HCT116 (cell line): ENCODE results near the gene BRMS1. TPM values are rescaled to one million over a fixed set of nuclear protein-coding genes. Genes with fewer than 3 reads are reported as not detected.
A peak's percentile ranks its signal among the peaks of the same experiment; 100 is the strongest.

ENCODE experiments used
- ATAC-seq: fragments of 200-7000 bp; cut with Tn5 transposase; 2 replicates; pipeline ENCODE4 v1.9.1; 2020; ENCODE audit warnings: mild to moderate bottlenecking, moderate library complexity
- BruUV-seq: library from RNA; stranded (reverse); fragments of 400-500 nt; replicated peaks from 2 replicates; lab custom pipeline; 2021; lab: Mats Ljungman, UMichigan
- CTCF ChIA-PET: fragments of 300-600 bp; sonication (Branson Sonifier 250); formaldehyde crosslinking; loops from one replicate; lab custom pipeline; 2021; ENCODE audit warnings: antibody characterized with exemption; lab: Charles Lee
- POLR2A ChIA-PET: fragments of 300-600, 350-600 bp; sonication (Branson Sonifier 250); formaldehyde crosslinking; loops from one replicate; lab custom pipeline; 2021; ENCODE audit warnings: antibody characterized with exemption; lab: Charles Lee
- RAD21 ChIA-PET, 2 experiments: fragments of 300-600 bp; sonication (Branson Sonifier 250); formaldehyde crosslinking; loops; one replicate each; lab custom pipeline; 2023; ENCODE audit warnings: low total read pairs in 2 of 2; ENCODE audit not compliant: uncharacterized antibody in 2 of 2, unreplicated experiment in 2 of 2, low non-redundant PET in 1 of 2; lab: Charles Lee
- DNase-seq: peaks from one replicate; pipeline ENCODE4 v3.0.0-alpha.2; 2010; ENCODE audit warnings: low read depth, low spot score
- H2AFZ ChIP-seq: fragments of 200-600 bp; shearing (Covaris generic), sonication (generic); 2 replicates; pipeline ENCODE4 v1.6.1; 2017; ENCODE audit warnings: low read depth, mixed run types, mixed read lengths, antibody characterized with exemption, low read length; ENCODE audit not compliant: poor library complexity, severe bottlenecking
- H3K27ac ChIP-seq: 2 replicates; pipeline ENCODE4 v1.5.1; 2012; ENCODE audit warnings: low read depth, low read length
- H3K27me3 ChIP-seq: fragments of 200-600 bp; sonication (generic); 2 replicates; pipeline ENCODE4 v1.6.1; 2016; ENCODE audit warnings: mixed run types, low read length, mixed read lengths; ENCODE audit not compliant: insufficient read depth
- H3K36me3 ChIP-seq, 2 experiments: fragments of 200-500 bp in 1 of 2; fragments of 200-600 bp in 1 of 2; sonication (Bioruptor generic) in 1 of 2; sonication (generic) in 1 of 2; 2 replicates each; pipeline versions ENCODE4 v1.5.1 to v1.6.1; 2014 to 2016; ENCODE audit warnings: low read length in 2 of 2, inconsistent platforms in 1 of 2, mixed read lengths in 1 of 2, mixed run types in 1 of 2; ENCODE audit not compliant: insufficient read depth in 2 of 2, control insufficient read depth in 1 of 2
- H3K4me1 ChIP-seq, 2 experiments: fragments of 200-600 bp in 1 of 2; sonication (generic) in 1 of 2; 2 replicates each; pipeline versions ENCODE4 v1.5.1 to v1.6.1; 2012 to 2017; ENCODE audit warnings: low read length in 2 of 2, inconsistent platforms in 1 of 2, mild to moderate bottlenecking in 1 of 2, mixed read lengths in 1 of 2, mixed run types in 1 of 2, moderate library complexity in 1 of 2; ENCODE audit not compliant: insufficient read depth in 2 of 2, control insufficient read depth in 1 of 2
- H3K4me2 ChIP-seq: fragments of 200-600 bp; sonication (generic); 2 replicates; pipeline ENCODE4 v1.6.1; 2017; ENCODE audit warnings: mixed run types, low read length, mixed read lengths
- H3K4me3 ChIP-seq, 2 experiments: fragments of 200-600 bp in 1 of 2; sonication (generic) in 1 of 2; replicated peaks in 1 of 2; 2 replicates each; pipeline ENCODE4 v1.5.1; 2011 to 2016; ENCODE audit warnings: low read length in 2 of 2, control low read depth in 1 of 2, low read depth in 1 of 2, mild to moderate bottlenecking in 1 of 2, mixed read lengths in 1 of 2, mixed run types in 1 of 2
- H3K79me2 ChIP-seq: fragments of 200-600 bp; sonication (generic); 2 replicates; pipeline ENCODE4 v1.6.1; 2017; ENCODE audit warnings: mild to moderate bottlenecking, mixed run types, low read length, moderate library complexity, mixed read lengths; ENCODE audit not compliant: insufficient read depth
- H3K9ac ChIP-seq: fragments of 200-600 bp; sonication (generic); 2 replicates; pipeline ENCODE4 v1.6.1; 2016; ENCODE audit warnings: low read length, mixed read lengths
- H3K9me2 ChIP-seq: fragments of 200-600 bp; sonication (generic), shearing (Covaris generic); 2 replicates; pipeline ENCODE4 v1.6.1; 2017; ENCODE audit warnings: mixed run types, mild to moderate bottlenecking, moderate library complexity; ENCODE audit not compliant: insufficient read depth
- H3K9me3 ChIP-seq, 2 experiments: fragments of 200-500 bp in 1 of 2; fragments of 200-600 bp in 1 of 2; sonication (Bioruptor generic) in 1 of 2; sonication (generic) in 1 of 2; 2 replicates each; pipeline ENCODE4 v1.6.1; 2014 to 2017; ENCODE audit warnings: low read length in 2 of 2, mixed read lengths in 2 of 2, inconsistent platforms in 1 of 2, low read depth in 1 of 2, mild to moderate bottlenecking in 1 of 2, mixed run types in 1 of 2, moderate library complexity in 1 of 2; ENCODE audit not compliant: control insufficient read depth in 1 of 2, insufficient read depth in 1 of 2
- H4K20me1 ChIP-seq: fragments of 200-600 bp; sonication (generic), shearing (Covaris generic); 2 replicates; pipeline ENCODE4 v1.6.1; 2017; ENCODE audit warnings: mixed run types, mild to moderate bottlenecking, moderate library complexity; ENCODE audit not compliant: insufficient read depth
- EZH2 ChIP-seq: fragments of 200-600 bp; sonication (generic); IDR thresholded peaks from 2 replicates; pipeline ENCODE4 v1.6.1; 2017; ENCODE audit warnings: antibody characterized with exemption, mixed run types
- JUND ChIP-seq: IDR thresholded peaks from 2 replicates; pipeline ENCODE4 v1.6.1; 2012
- POLR2A ChIP-seq: IDR thresholded peaks from 2 replicates; pipeline ENCODE4 v1.7.0; 2011; ENCODE audit warnings: borderline replicate concordance; ENCODE audit not compliant: insufficient read depth, insufficient read length; ENCODE audit errors: extremely low read depth
- POLR2AphosphoS5 ChIP-seq: IDR thresholded peaks from 2 replicates; pipeline ENCODE4 v1.6.1; 2011; ENCODE audit warnings: mild to moderate bottlenecking, low read depth, low read length, moderate library complexity
- YY1 ChIP-seq: IDR thresholded peaks from 2 replicates; pipeline ENCODE4 v1.6.1; 2011; ENCODE audit warnings: low read length, low read depth, moderate library complexity, mild to moderate bottlenecking; ENCODE audit not compliant: insufficient replicate concordance; ENCODE audit errors: extremely low read depth
- ZFX ChIP-seq: fragments of 450-650 bp; IDR thresholded peaks from 2 replicates; pipeline ENCODE4 v1.6.1; 2017
- intact Hi-C: fragments of 100-400 bp; cut with micrococcal nuclease; formaldehyde crosslinking; loops from 2 replicates; pipeline ENCODE4 v1.10.0; 2022
- total RNA-seq: library from RNA; stranded (reverse); gene quantifications from one replicate; pipeline ENCODE4 v1.2.1, GENCODE V29; 2021; ENCODE audit not compliant: unreplicated experiment

BRMS1 gene
- total RNA-seq, 1 experiment from 2014 or later: 42.1 TPM

DNA sequence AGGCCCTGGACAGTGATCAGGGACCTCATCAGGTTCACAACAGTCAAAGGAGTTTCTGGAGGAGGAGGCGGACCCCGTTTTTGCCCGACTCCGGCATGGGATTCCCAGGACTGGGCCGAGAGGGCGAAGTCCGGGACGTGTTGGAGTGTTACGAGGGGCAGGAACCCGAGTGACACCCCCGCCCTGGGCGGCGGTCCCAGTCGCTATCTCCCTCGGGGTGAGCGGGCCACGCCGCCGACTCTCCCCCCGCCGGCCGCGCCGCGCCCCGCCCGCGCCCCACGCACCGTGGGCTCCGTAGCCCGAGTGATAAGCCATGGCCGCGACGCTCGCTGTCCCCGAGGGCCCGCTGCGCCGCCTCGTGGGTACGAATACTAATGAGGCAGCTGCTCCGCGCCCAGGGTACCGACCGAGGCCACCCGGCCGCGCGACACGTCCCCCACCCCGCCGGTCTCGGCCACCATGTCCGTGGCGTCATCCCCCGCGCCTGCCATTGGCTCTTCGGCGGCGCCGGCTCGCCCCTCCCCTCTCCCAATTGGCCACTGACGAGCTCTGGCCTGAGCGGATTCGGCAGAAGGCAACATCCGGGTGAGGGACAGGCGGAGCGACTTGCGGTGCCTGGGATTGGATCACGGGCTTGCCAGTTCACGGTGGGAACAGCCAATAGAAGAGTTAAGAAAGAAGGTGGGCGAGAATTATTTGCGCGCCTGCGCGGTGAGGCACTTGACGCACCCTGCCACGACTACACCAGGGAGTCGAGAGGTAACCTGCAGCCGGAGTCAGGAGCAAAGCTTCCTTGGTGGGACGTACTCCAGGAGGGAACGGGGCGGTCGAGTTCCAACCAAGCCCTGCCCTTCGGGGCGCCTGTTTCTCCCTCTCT, 56.0 kb downstream of the BRMS1 start, which contains the start of gene YIF1A:
Gene YIF1A, minus strand, starts transcription at position 473 of the 877 bp plus-strand sequence. Its CDS starts 158 bp downstream, at position 315.
- Histone ChIP-seq H3K79me2 (peaks cover 19% of the 10 kb centered on the region), H3K4me2 (peak within 1 kb of the TSS; percentile 99), H4K20me1 (no peaks in the 10 kb centered on the region), H3K27me3 (no peaks in the 10 kb centered on the region), H3K9ac (peak within 1 kb of the TSS; percentile 93), H3K36me3 (no peaks in the 10 kb centered on the region), H3K9me2 (no peaks in the 10 kb centered on the region), H3K4me1 (peaks cover 22 to 45% of the 10 kb centered on the region in 2 experiments), H2AFZ (no peak within 1 kb of the TSS), H3K4me3 (peak within 1 kb of the TSS; percentile 71 to 96), H3K27ac (peak within 1 kb of the TSS; percentile 76), H3K9me3 (no peaks in the 10 kb centered on the region)
- DNase-seq (peak; percentile 99), ATAC-seq (peak; percentile 94)
- intact Hi-C loops: loop anchor here (1.0 kb wide), 1 partner anchor 23 kb away; no protein-coding TSS in a partner anchor
- ChIA-PET RAD21 (interaction anchor here (0.7 to 0.9 kb wide), 2 partner anchors 31 to 1011 kb away, joined by 3 read pairs; no protein-coding TSS in a partner anchor), CTCF (interaction anchor here (0.6 to 3.4 kb wide), 7 partner anchors 9 to 133 kb away, joined by 3 to 25 read pairs (median 5); partner anchors contain the start of genes RAB1B and RIN1), POLR2A (interaction anchor here (0.6 to 2.7 kb wide), 9 partner anchors 9 to 56 kb away, joined by 3 to 18 read pairs (median 5); partner anchors contain the start of genes BRMS1 and RAB1B)
- peak; percentile 87 for TF ChIP-seq YY1
- TF ChIP-seq POLR2A: peak; percentile 38
- peak; percentile 84 for TF ChIP-seq POLR2AphosphoS5
- no peak for TF ChIP-seq JUND
- no peak for TF ChIP-seq EZH2
- peak; percentile 63; the same call in 1 of the 2 replicates for TF ChIP-seq ZFX
- no TSS peak for BruUV-seq
